Measurements from ENCODE around the gene HPSE2. TPM values are rescaled to one million over a fixed set of nuclear protein-coding genes. Genes with fewer than 3 reads are reported as not detected.

Gene HPSE2
- total and polyA plus RNA-seq, 2 of the 13 experiments (the other 11 are each of a cell fraction or from before 2014, with no cell fraction given) = 0.01 TPM; not detected in 1

GRCh38 chr10:98481404-98481945 is 754.2 kb downstream of the HPSE2 start (continued):
- TF ChIP-seq, protein P1, sequence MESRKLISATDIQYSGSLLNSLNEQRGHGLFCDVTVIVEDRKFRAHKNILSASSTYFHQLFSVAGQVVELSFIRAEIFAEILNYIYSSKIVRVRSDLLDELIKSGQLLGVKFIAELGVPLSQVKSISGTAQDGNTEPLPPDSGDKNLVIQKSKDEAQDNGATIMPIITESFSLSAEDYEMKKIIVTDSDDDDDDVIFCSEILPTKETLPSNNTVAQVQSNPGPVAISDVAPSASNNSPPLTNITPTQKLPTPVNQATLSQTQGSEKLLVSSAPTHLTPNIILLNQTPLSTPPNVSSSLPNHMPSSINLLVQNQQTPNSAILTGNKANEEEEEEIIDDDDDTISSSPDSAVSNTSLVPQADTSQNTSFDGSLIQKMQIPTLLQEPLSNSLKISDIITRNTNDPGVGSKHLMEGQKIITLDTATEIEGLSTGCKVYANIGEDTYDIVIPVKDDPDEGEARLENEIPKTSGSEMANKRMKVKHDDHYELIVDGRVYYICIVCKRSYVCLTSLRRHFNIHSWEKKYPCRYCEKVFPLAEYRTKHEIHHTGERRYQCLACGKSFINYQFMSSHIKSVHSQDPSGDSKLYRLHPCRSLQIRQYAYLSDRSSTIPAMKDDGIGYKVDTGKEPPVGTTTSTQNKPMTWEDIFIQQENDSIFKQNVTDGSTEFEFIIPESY (CRISPR knock-in tag; IDR thresholded peaks at IDR 0.05) = no peak
- TF ChIP-seq IKZF1 (IDR thresholded peaks at IDR 0.05) = no peak
- no peak for TF ChIP-seq ATF1 (CRISPR knock-in tag; IDR thresholded peaks at IDR 0.05)

DNA sequence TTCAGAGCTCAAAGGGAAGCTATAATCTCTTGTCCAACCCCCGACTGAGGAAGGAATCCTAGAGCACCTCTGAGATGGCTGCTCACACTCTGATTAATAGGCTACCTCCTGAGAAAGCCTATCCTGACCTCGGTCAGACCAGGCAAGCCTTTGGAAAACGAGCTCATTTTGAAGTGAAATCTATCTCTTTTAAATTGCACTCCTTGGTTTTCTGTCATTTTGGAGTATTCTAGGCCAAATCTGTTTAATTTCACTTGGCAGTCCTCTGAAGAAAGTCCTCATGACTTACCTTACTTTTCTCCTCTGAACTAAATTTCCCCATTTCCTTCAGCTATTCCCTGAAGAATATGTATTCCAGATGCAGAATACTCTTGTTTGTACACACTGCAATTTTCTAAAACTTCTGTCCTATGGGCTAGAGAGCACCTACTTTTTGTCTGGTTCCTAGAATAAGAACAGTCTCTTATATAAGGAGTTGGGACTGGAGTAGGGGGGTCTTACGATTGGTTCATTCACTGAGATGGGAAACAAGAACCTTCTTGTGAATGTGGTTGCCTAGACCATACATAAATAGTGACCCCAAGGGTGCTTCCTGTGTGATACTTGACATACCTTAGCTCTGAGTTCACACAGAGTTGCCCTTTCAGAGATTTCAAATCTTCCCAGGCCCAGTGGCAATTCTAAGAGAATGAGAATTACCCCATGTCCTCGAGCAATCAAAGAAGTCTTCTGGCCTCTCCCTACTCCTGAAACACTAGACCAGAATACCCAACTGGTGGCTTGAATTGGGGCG is 757.0 kb downstream of the HPSE2 start:
- TF ChIP-seq ZBTB7A (CRISPR knock-in tag; IDR thresholded peaks at IDR 0.05) (no peak), TBL1XR1 (IDR thresholded peaks at IDR 0.05; ENCODE audit: borderline replicate concordance, low read length, partially characterized antibody) (no peak), FOXC1 (CRISPR knock-in tag; IDR thresholded peaks at IDR 0.05; ENCODE audit: borderline replicate concordance) (no peak), MTERF4 (CRISPR knock-in tag; IDR thresholded peaks at IDR 0.05) (no peak), KMT2A (CRISPR knock-in tag; IDR thresholded peaks at IDR 0.05) (no peak)
- TF ChIP-seq, protein P2, sequence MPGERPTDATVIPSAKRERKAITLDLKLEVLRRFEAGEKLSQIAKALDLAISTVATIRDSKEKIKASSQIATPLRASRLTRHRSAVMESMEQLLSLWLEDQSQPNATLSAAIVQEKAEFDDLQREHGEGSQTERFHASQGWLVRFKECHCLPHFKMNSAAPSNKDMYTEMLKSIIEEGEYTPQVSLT (CRISPR knock-in tag; IDR thresholded peaks at IDR 0.05; ENCODE audit: borderline replicate concordance, low read depth) = no peak
- Histone ChIP-seq H3K79me2 (ENCODE audit: insufficient read depth, low read length) (no peaks in the 10 kb centered on the region), H2AFZ (ENCODE audit: low read length) (no peak overlapping the region), H3K4me1 (ENCODE audit: insufficient read depth, low read length) (no peaks in the 10 kb centered on the region), H3K27me3 (ENCODE audit: control insufficient read depth in 1 of 2, insufficient read depth in 2 of 2, low read length in 2 of 2) (no peaks in the 10 kb centered on the region; a peak in 1 of 5 replicates), H4K20me1 (ENCODE audit: insufficient read depth, low read length) (no peaks in the 10 kb centered on the region), H3K36me3 (replicated peaks in 1 of 2; ENCODE audit: control insufficient read depth in 1 of 2, insufficient read depth in 2 of 2, low read length in 2 of 2) (no peaks in the 10 kb centered on the region), H3K4me2 (ENCODE audit: low read depth, low read length) (no peak overlapping the region), H3K4me3 (replicated peaks in 1 of 3; ENCODE audit: insufficient read depth in 1 of 3, low read depth in 2 of 3, low read length in 3 of 3) (no peak overlapping the region), H3K27ac (ENCODE audit: extremely low read length, insufficient read depth, low read length) (no peak overlapping the region), H3K9ac (ENCODE audit: insufficient read depth, low read depth, low read length) (no peak overlapping the region), H3K9me3 (ENCODE audit: low read length) (no peaks in the 10 kb centered on the region)
- no peak for ATAC-seq
- ChIA-PET POLR2A (no interaction called here), CTCF (ENCODE audit: low intra/inter-chr PET ratio, low total read pairs) (no interaction called here)
- no TSS peak for BruUV-seq (replicated peaks)
- intact Hi-C loops (cut with micrococcal nuclease; ENCODE audit: unreplicated experiment) (no loop called here), in situ Hi-C loops (cut with HindIII; ENCODE audit: extremely low pct_ligation_motif_present, low pct_unique_long_range_greater_than_20kb) (loop anchor here (10.0 kb wide), 1 partner anchor 766 kb away; no protein-coding TSS in a partner anchor)
- no peak for DNase-seq (ENCODE audit: low spot score)
- 2% methylated on average over 6 of the region's 6 CpGs for WGBS (ENCODE audit: low lambda C conversion rate)
- FAIRE-seq = no peak
